NCI-H2029 treated with DMSO at 0.1 percent for 48 hours (cell line): ENCODE results near the gene ETV7.

Experiments used
- DNase-seq: peaks from one replicate; lab custom pipeline; 2025; lab: John Stamatoyannopoulos, UW

ETV7 gene

DNA sequence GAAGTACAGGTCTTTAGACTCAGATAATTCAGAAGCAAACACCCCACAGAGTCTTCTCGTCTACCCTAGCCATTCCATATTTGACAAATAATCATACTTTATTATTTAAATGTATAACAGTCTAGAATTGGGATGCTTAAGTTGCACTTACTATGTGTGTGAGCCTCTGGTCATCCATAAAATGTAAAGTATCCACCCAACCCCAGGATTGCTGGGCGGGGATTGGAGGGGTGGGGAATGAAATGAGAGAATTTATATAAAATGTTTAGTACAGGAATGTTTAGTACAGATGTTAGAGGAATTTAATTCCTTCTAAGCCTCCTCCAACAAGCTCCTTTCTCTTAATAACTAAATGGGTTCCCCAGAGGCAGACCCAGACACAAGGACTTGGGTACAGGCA, 67.6 kb downstream of the ETV7 start:
- DNase-seq = no peak

DNA sequence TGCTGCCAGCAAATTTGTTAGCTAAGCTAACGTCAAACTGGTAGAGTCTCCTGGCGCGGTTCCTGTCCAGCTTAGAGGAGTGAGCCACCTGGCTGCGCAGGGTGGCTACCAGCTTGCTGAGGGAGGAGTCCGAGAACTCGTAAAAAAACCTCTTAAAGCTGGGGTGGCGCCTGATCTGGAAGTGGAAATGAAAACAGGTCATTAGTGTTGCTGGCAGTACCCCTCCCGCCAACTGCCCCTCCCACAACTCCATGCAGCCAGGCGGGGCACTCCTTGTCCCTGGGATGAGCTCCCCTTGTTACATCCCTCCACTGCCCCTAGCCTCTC, 68.1 kb downstream of the ETV7 start:
- DNase-seq = peak; percentile 98

DNA sequence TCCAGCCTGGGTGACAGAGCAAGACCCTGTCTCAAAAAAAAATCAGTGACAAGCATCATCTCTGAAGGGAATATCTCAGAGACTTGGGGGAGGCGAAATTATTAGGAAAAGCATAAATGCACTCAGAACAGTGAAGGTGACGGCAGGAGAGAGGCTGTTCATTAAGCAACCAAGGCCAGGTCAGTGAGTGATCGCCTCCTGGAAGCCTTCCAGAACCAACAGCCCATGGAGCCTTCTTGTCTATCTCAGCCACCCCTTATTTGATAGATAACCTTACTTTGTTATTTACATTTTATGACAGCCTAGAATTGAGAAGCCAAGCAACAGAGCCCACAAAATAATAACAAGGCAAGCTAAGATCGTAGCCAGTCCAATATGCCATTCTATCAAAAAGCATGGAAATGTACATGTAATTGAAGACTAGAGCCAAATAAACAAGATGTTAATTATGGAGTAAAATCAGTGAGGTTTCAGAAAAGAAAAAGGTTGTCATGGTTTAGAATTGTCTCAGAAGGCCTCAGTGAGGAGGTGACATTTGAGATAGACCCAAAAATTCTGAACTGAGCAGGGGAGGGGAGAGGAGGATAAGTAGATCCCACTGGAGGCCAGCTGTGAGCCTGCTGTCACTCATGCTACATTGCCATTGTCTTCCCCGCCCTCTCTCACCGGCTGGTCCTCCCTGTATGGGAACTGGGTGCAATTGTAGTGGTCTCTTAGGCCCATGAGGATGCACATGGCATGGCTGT, 68.6 kb downstream of the ETV7 start:
- DNase-seq = peak; percentile 83

DNA sequence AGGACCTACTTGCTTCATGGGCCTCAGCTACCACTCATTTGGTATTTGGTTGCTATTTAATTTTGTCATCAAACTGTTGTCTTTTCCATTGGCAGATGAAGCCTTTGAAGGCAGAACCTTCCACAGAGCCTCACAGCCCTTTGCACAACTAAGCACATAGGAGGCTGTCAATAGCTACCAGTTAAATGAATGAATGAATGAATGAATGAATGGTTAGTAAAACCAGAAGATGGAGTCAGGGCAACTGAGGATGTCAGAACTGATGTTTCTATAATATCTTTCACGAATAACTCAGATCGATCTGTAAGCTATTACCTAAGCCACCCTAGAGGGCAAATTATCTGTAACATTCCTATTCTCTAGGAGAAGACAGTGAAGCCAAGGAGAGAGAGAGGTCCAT, 69.8 kb downstream of the ETV7 start:
- DNase-seq = no peak
